Amygdala (tissue), 56 donors: Measurements from ENCODE around the gene ARPC1A.
"Not testable (repeated sequence)": the region's sequence is repeated elsewhere in the genome, so short reads cannot be mapped to it uniquely, and the experiment has no call there.

Source experiments
- DNase-seq, 56 donors: peaks; one replicate each; lab custom pipeline; 2025; lab: John Stamatoyannopoulos, UW

ARPC1A gene

GRCh38 chr7:99325592-99326407, at the start of gene ARPC1A:
TSS of gene ARPC1A (plus strand) at chr7:99325898. CDS start at chr7:99333354, 7,456 bp downstream.
- peak in 54 of 56 donors; percentile 14 to 91 (median 75) for DNase-seq

- DNase-seq: no peak
Observed at GRCh38 chr7:99278180-99278579, 47.5 kb upstream of the ARPC1A start.

GRCh38 chr7:99284165-99284564, 41.5 kb upstream of the ARPC1A start:
- not testable (repeated sequence) for DNase-seq

GRCh38 chr7:99287779-99288534, 37.7 kb upstream of the ARPC1A start:
- no peak for DNase-seq

GRCh38 chr7:99289185-99289584, 36.5 kb upstream of the ARPC1A start:
- no peak for DNase-seq

GRCh38 chr7:99290148-99290547, 35.5 kb upstream of the ARPC1A start:
- not testable (repeated sequence) for DNase-seq

- no peak for DNase-seq
Observed at GRCh38 chr7:99290980-99291607, 34.6 kb upstream of the ARPC1A start.

- DNase-seq: no peak
Observed at GRCh38 chr7:99292127-99292526, 33.6 kb upstream of the ARPC1A start.

GRCh38 chr7:99293167-99293566, 32.5 kb upstream of the ARPC1A start:
- DNase-seq: no peak

- DNase-seq: no peak
Observed at GRCh38 chr7:99293650-99294049, 32.0 kb upstream of the ARPC1A start.

GRCh38 chr7:99296471-99296870, 29.2 kb upstream of the ARPC1A start:
- DNase-seq: no peak

- DNase-seq: no peak
Observed at GRCh38 chr7:99301496-99301895, 24.2 kb upstream of the ARPC1A start.

GRCh38 chr7:99305473-99306260, 20.0 kb upstream of the ARPC1A start:
- DNase-seq: peak in 2 of 56 donors; percentile 3 to 5

GRCh38 chr7:99308461-99309074, 17.1 kb upstream of the ARPC1A start:
- peak in 1 of 56 donors; percentile 6 for DNase-seq

GRCh38 chr7:99309111-99309510, 16.6 kb upstream of the ARPC1A start:
- no peak for DNase-seq

- no peak for DNase-seq
Observed at GRCh38 chr7:99310004-99310403, 15.7 kb upstream of the ARPC1A start.

GRCh38 chr7:99311702-99312101, 14.0 kb upstream of the ARPC1A start:
- no peak for DNase-seq

- DNase-seq: peak in 46 of 56 donors; percentile 4 to 89 (median 35)
Observed at GRCh38 chr7:99312316-99313203, 13.1 kb upstream of the ARPC1A start.

- DNase-seq: no peak
Observed at GRCh38 chr7:99313204-99313573, 12.5 kb upstream of the ARPC1A start.
